H1 (cell line): ENCODE measurements around the gene NELL1. TPM values are rescaled to one million over a fixed set of nuclear protein-coding genes. Genes with fewer than 3 reads are reported as not detected.

ENCODE experiments used
- CTCF ChIA-PET: fragments of 300-600 bp; sonication (Branson Sonifier 250); formaldehyde crosslinking; loops from one replicate; lab custom pipeline; 2021; ENCODE audit not compliant: partially characterized antibody; lab: Charles Lee
- POLR2A ChIA-PET: fragments of 300-600 bp; sonication (Branson Sonifier 250); formaldehyde crosslinking; loops from one replicate; lab custom pipeline; 2021; ENCODE audit warnings: inconsistent platforms; ENCODE audit not compliant: partially characterized antibody; lab: Charles Lee
- DNase-seq, 2 experiments: peaks; one replicate each; pipeline versions ENCODE4 v3.0.0 to v3.0.0-alpha.2; 2010 to 2022; ENCODE audit warnings: low spot score in 2 of 2, low read depth in 1 of 2, mixed read lengths in 1 of 2
- FAIRE-seq: peaks from 2 replicates; lab custom pipeline; 2011; peaks lifted over from hg19 to GRCh38; lab: Jason Lieb, UNC
- H2AFZ ChIP-seq: 2 replicates; pipeline ENCODE4 v1.8.1; 2012; ENCODE audit warnings: low read length, inconsistent platforms
- H2AK5ac ChIP-seq: 2 replicates; pipeline ENCODE4 v1.6.1; 2013; ENCODE audit warnings: low read depth, low read length
- H2BK120ac ChIP-seq: replicated peaks from 2 replicates; pipeline ENCODE3; 2013; ENCODE audit warnings: low read depth, low read length, inconsistent platforms
- H2BK12ac ChIP-seq: 2 replicates; pipeline ENCODE4 v1.6.1; 2013; ENCODE audit warnings: low read depth, low read length
- H2BK15ac ChIP-seq: 2 replicates; pipeline ENCODE4 v1.6.1; 2013; ENCODE audit warnings: low read length
- H2BK20ac ChIP-seq: 2 replicates; pipeline ENCODE4 v1.6.1; 2013; ENCODE audit warnings: low read length
- H2BK5ac ChIP-seq: 2 replicates; pipeline ENCODE4 v1.6.1; 2013; ENCODE audit warnings: low read depth, low read length
- H3K14ac ChIP-seq: 2 replicates; pipeline ENCODE4 v1.6.1; 2013; ENCODE audit warnings: inconsistent platforms; ENCODE audit not compliant: insufficient read length
- H3K18ac ChIP-seq: 2 replicates; pipeline ENCODE4 v1.6.1; 2013; ENCODE audit warnings: low read length; ENCODE audit errors: extremely low read depth
- H3K23ac ChIP-seq: 2 replicates; pipeline ENCODE4 v1.6.1; 2013; ENCODE audit warnings: inconsistent platforms; ENCODE audit not compliant: insufficient read length
- H3K23me2 ChIP-seq: 2 replicates; pipeline ENCODE4 v1.6.1; 2013; ENCODE audit warnings: low read depth, low read length
- H3K27ac ChIP-seq: 2 replicates; pipeline ENCODE4 v1.6.1; 2011; ENCODE audit warnings: low read depth, low read length, inconsistent platforms
- H3K27me3 ChIP-seq, 4 experiments: replicated peaks in 1 of 4; 1 replicate in 1 of 4; 2 replicates in 3 of 4; pipeline versions ENCODE4 v1.6.1 to v1.8.1; 2011 to 2013; ENCODE audit warnings: low read length in 3 of 4, mild to moderate bottlenecking in 3 of 4, inconsistent platforms in 2 of 4, mixed read lengths in 2 of 4, moderate library complexity in 1 of 4; ENCODE audit not compliant: control insufficient read depth in 3 of 4, insufficient read depth in 3 of 4; ENCODE audit errors: extremely low read depth in 1 of 4
- H3K36me3 ChIP-seq, 4 experiments: 2 replicates each; pipeline versions ENCODE4 v1.6.1 to v1.8.1; 2011 to 2013; ENCODE audit warnings: mild to moderate bottlenecking in 4 of 4, low read length in 3 of 4, moderate library complexity in 2 of 4, control low read depth in 1 of 4, inconsistent platforms in 1 of 4; ENCODE audit not compliant: insufficient read depth in 4 of 4, control insufficient read depth in 2 of 4
- H3K4ac ChIP-seq: replicated peaks from 2 replicates; pipeline ENCODE3; 2013; ENCODE audit warnings: low read length, low read depth, mixed read lengths, inconsistent platforms; ENCODE audit not compliant: insufficient read length
- H3K4me1 ChIP-seq, 4 experiments: replicated peaks in 1 of 4; 1 replicate in 1 of 4; 2 replicates in 3 of 4; pipeline versions ENCODE4 v1.6.1 to v1.8.1; 2011 to 2013; ENCODE audit warnings: low read length in 3 of 4, inconsistent platforms in 2 of 4, mixed read lengths in 1 of 4; ENCODE audit not compliant: insufficient read depth in 4 of 4, control insufficient read depth in 3 of 4
- H3K4me2 ChIP-seq, 2 experiments: 2 replicates each; pipeline versions ENCODE4 v1.6.1 to v1.8.1; 2011 to 2013; ENCODE audit warnings: low read depth in 2 of 2, low read length in 2 of 2, control low read depth in 1 of 2, inconsistent platforms in 1 of 2, mild to moderate bottlenecking in 1 of 2; ENCODE audit not compliant: insufficient read depth in 1 of 2
- H3K4me3 ChIP-seq, 4 experiments: fragments of 200-600, 300-600 bp in 1 of 4; sonication (generic), shearing (Covaris generic), sonication (Bioruptor Twin) in 1 of 4; 2 replicates each; pipeline versions ENCODE4 v1.5.1 to v1.8.1; 2011 to 2016; ENCODE audit warnings: low read length in 4 of 4, low read depth in 3 of 4, control low read depth in 2 of 4, inconsistent platforms in 2 of 4, mild to moderate bottlenecking in 2 of 4, mixed read lengths in 1 of 4, moderate library complexity in 1 of 4; ENCODE audit not compliant: insufficient read depth in 2 of 4; ENCODE audit errors: extremely low read depth in 1 of 4
- H3K56ac ChIP-seq: replicated peaks from 2 replicates; pipeline ENCODE3; 2013; ENCODE audit warnings: low read depth, mild to moderate bottlenecking, mixed read lengths, low read length, inconsistent platforms; ENCODE audit not compliant: insufficient read length
- H3K79me1 ChIP-seq: 2 replicates; pipeline ENCODE4 v1.6.1; 2013; ENCODE audit warnings: low read depth, low read length, control low read depth
- H3K79me2 ChIP-seq, 2 experiments: 2 replicates each; pipeline versions ENCODE4 v1.6.1 to v1.8.1; 2012 to 2013; ENCODE audit warnings: low read length in 2 of 2, mild to moderate bottlenecking in 2 of 2, inconsistent platforms in 1 of 2; ENCODE audit not compliant: insufficient read depth in 2 of 2, control insufficient read depth in 1 of 2
- H3K9ac ChIP-seq, 4 experiments: replicated peaks in 1 of 4; 1 replicate in 1 of 4; 2 replicates in 3 of 4; pipeline versions ENCODE4 v1.6.1 to v1.8.1; 2011 to 2013; ENCODE audit warnings: low read depth in 3 of 4, low read length in 3 of 4, control low read depth in 2 of 4, mild to moderate bottlenecking in 2 of 4, moderate library complexity in 2 of 4, inconsistent platforms in 1 of 4; ENCODE audit errors: extremely low read depth in 1 of 4
- H3K9me3 ChIP-seq, 2 experiments: 2 replicates each; pipeline versions ENCODE4 v1.6.1 to v1.8.1; 2012 to 2013; ENCODE audit warnings: mild to moderate bottlenecking in 2 of 2, moderate library complexity in 2 of 2, control low read depth in 1 of 2, inconsistent platforms in 1 of 2, low read depth in 1 of 2, low read length in 1 of 2, mixed read lengths in 1 of 2; ENCODE audit not compliant: insufficient read depth in 2 of 2
- H4K20me1 ChIP-seq, 2 experiments: replicated peaks in 1 of 2; 2 replicates each; pipeline versions ENCODE3 to v1.8.1; 2011 to 2013; ENCODE audit warnings: inconsistent platforms in 2 of 2, low read length in 2 of 2, mild to moderate bottlenecking in 1 of 2; ENCODE audit not compliant: insufficient read depth in 2 of 2, control insufficient read depth in 1 of 2
- H4K5ac ChIP-seq: 2 replicates; pipeline ENCODE4 v1.6.1; 2013; ENCODE audit warnings: low read length, low read depth, mixed read lengths, inconsistent platforms; ENCODE audit not compliant: insufficient read length
- H4K8ac ChIP-seq: 2 replicates; pipeline ENCODE4 v1.8.0; 2013; ENCODE audit warnings: mild to moderate bottlenecking, moderate library complexity, low read length, inconsistent platforms; ENCODE audit not compliant: insufficient read depth; ENCODE audit errors: extremely low read depth
- H4K91ac ChIP-seq: replicated peaks from 2 replicates; pipeline ENCODE3; 2013; ENCODE audit warnings: low read length, mixed read lengths, inconsistent platforms; ENCODE audit not compliant: insufficient read length
- ATF3 ChIP-seq: IDR thresholded peaks from 2 replicates; pipeline ENCODE4 v1.6.1; 2011; ENCODE audit warnings: low read depth, mild to moderate bottlenecking, low read length; ENCODE audit not compliant: insufficient read depth
- SIX5 ChIP-seq: IDR thresholded peaks from 2 replicates; pipeline ENCODE4 v1.6.1; 2011; ENCODE audit warnings: mild to moderate bottlenecking, low read depth, low read length
- TBP ChIP-seq: IDR thresholded peaks from 2 replicates; pipeline ENCODE4 v1.6.1; 2011; ENCODE audit warnings: low read depth, low read length, improper control_type of control experiment
- WGBS, 2 experiments: shearing (Covaris generic) in 1 of 2; methylation state at CpG; one replicate each; pipeline versions ENCODE4 v1.1.6 to v1.1.7; 2013 to 2015; ENCODE audit warnings: low lambda C conversion rate in 2 of 2, mixed read lengths in 2 of 2, inconsistent platforms in 1 of 2, low coverage in 1 of 2, missing lambda C conversion rate in 1 of 2; ENCODE audit not compliant: insufficient replicate concordance in 2 of 2, insufficient coverage in 1 of 2, insufficient read length in 1 of 2; ENCODE audit errors: extremely low coverage in 1 of 2, missing lambda C conversion rate in 1 of 2; 5-methylcytosine and 5-hydroxymethylcytosine counted together
- polyA plus RNA-seq, 7 experiments: library from polyadenylated mRNA; depleted of rRNA in 3 of 7; stranded (reverse) in 5 of 7; unstranded in 2 of 7; fragments of >200 nt in 5 of 7; fragments of 200-250 nt in 2 of 7; gene quantifications; 1 replicate in 5 of 7; 2 replicates in 1 of 7; 4 replicates in 1 of 7; pipeline versions ENCODE4 v1.2.1 to v1.2.3, GENCODE V29; 2011 to 2013; ENCODE audit warnings: missing spikeins in 2 of 7, mixed read lengths in 2 of 7
- total RNA-seq: library from RNA; stranded (reverse); fragmentation: NEBNext Ultra II Directional; extraction: Animal tissue kit (Norgen Biotek cat#: 25700); gene quantifications from 2 replicates; pipeline ENCODE4 v1.2.1, GENCODE V29; 2021

Gene NELL1
- total and polyA plus RNA-seq, 2 of the 8 experiments (the other 6 are each of a cell fraction or from before 2014, with no cell fraction given): 0.21 TPM; not detected in 1

GRCh38 chr11:21398195-21398594 is 728.8 kb downstream of the NELL1 start:
- H3K9ac ChIP-seq: no peak overlapping the region
- no peak overlapping the region for H2BK5ac ChIP-seq
- POLR2A ChIA-PET: no interaction called here
- no peak for FAIRE-seq
- 0 out of 7 replicates have a peak, but pooled peaks cover 0 to 3% (median 0%) of the 10 kb centered on the region in 4 experiments for H3K4me1 ChIP-seq
- no peak overlapping the region for H3K18ac ChIP-seq
- no peak overlapping the region for H3K23ac ChIP-seq
- H3K79me2 ChIP-seq: no peaks in the 10 kb centered on the region
- H2AK5ac ChIP-seq: no peak overlapping the region
- H3K4ac ChIP-seq: no peak overlapping the region
- CTCF ChIA-PET: interaction anchor here (1.1 kb wide), 1 partner anchor 113 kb away, joined by 3 read pairs; no protein-coding TSS in a partner anchor
- no peaks in the 10 kb centered on the region for H3K36me3 ChIP-seq
- no peak overlapping the region for H4K8ac ChIP-seq
- no peak overlapping the region for H3K4me2 ChIP-seq
- H2AFZ ChIP-seq: no peak overlapping the region
- H3K27ac ChIP-seq: no peak overlapping the region
- H3K14ac ChIP-seq: no peak overlapping the region
- WGBS, 2 experiments: 88% methylated on average over 3 of the region's 3 CpGs; no CpG with 5 or more reads in 1 of the 2 experiments
- no peak overlapping the region for H2BK120ac ChIP-seq
- TF ChIP-seq ATF3: no peak
- no peak for TF ChIP-seq TBP
- TF ChIP-seq SIX5: no peak
- no peaks in the 10 kb centered on the region for H3K27me3 ChIP-seq
- no peak overlapping the region for H2BK20ac ChIP-seq
- no peaks in the 10 kb centered on the region for H3K9me3 ChIP-seq
- H2BK15ac ChIP-seq: no peak overlapping the region
- no peaks in the 10 kb centered on the region for H4K20me1 ChIP-seq
- no peaks in the 10 kb centered on the region for H3K23me2 ChIP-seq
- H3K4me3 ChIP-seq: no peak overlapping the region
- H2BK12ac ChIP-seq: no peak overlapping the region
- no peak overlapping the region for H4K5ac ChIP-seq
- no peak for DNase-seq
- no peak overlapping the region for H4K91ac ChIP-seq
- H3K79me1 ChIP-seq: no peaks in the 10 kb centered on the region
- H3K56ac ChIP-seq: no peak overlapping the region
